ENCODE data around the gene CALU. TPM values are rescaled to one million over a fixed set of nuclear protein-coding genes. Genes with fewer than 3 reads are reported as not detected.

The CALU gene
- 186 TPM for total RNA-seq
- long read RNA-seq, transcript CALU-202 (7 exons, 2,438 nt): minor isoform, 96 of 601 reads
- long read RNA-seq, transcript CALU-201 (7 exons, 3,357 nt): major isoform, 452 of 601 reads
- long read RNA-seq, partial matches to known transcripts: 19 of 601 reads
- long read RNA-seq, other reads (novel, unspliced or antisense): 34 of 601 reads

GRCh38 chr7:128739048-128739962, at the start of gene CALU:
CALU (plus strand) TSS chr7:128739359; CDS start chr7:128748584, 9,225 bp downstream.
- intact Hi-C loops (cut with micrococcal nuclease): no loop called here
- peak; percentile 98 for ATAC-seq
- DNase-seq: peak; percentile 98

GRCh38 chr7:128691227-128691626, 47.9 kb upstream of the CALU start:
- intact Hi-C loops (cut with micrococcal nuclease): no loop called here
- no peak for DNase-seq
- no peak for ATAC-seq

- DNase-seq: no peak
- no peak for ATAC-seq
- intact Hi-C loops (cut with micrococcal nuclease): no loop called here
These were observed 46.4 kb upstream of the CALU start for GRCh38 chr7:128692623-128693270.

- DNase-seq (no peak), ATAC-seq (no peak)
- intact Hi-C loops (cut with micrococcal nuclease): no loop called here
These were observed 45.7 kb upstream of the CALU start for GRCh38 chr7:128693373-128694015.

GRCh38 chr7:128694738-128695137, 44.4 kb upstream of the CALU start:
- DNase-seq: no peak
- intact Hi-C loops (cut with micrococcal nuclease): no loop called here
- no peak for ATAC-seq

GRCh38 chr7:128697302-128697905, 41.8 kb upstream of the CALU start:
- DNase-seq (peak; percentile 61), ATAC-seq (peak; percentile 63)
- intact Hi-C loops (cut with micrococcal nuclease): no loop called here

- ATAC-seq (no peak), DNase-seq (no peak)
- intact Hi-C loops (cut with micrococcal nuclease): no loop called here
These were observed 39.9 kb upstream of the CALU start for GRCh38 chr7:128699196-128699712.

- intact Hi-C loops (cut with micrococcal nuclease): no loop called here
- ATAC-seq (no peak), DNase-seq (no peak)
These were observed 39.3 kb upstream of the CALU start for GRCh38 chr7:128699895-128700294.

GRCh38 chr7:128701062-128701785, 37.9 kb upstream of the CALU start:
- intact Hi-C loops (cut with micrococcal nuclease): no loop called here
- no peak for ATAC-seq
- no peak for DNase-seq

- ATAC-seq: no peak
- intact Hi-C loops (cut with micrococcal nuclease): no loop called here
- DNase-seq: no peak
These were observed 35.4 kb upstream of the CALU start for GRCh38 chr7:128703609-128704241.

- DNase-seq: no peak
- intact Hi-C loops (cut with micrococcal nuclease): no loop called here
- ATAC-seq: no peak
These were observed 33.2 kb upstream of the CALU start for GRCh38 chr7:128705891-128706333.

GRCh38 chr7:128707752-128708151, 31.4 kb upstream of the CALU start:
- DNase-seq: no peak
- no peak for ATAC-seq

GRCh38 chr7:128708235-128708634, 30.9 kb upstream of the CALU start:
- ATAC-seq: no peak
- DNase-seq: no peak
- intact Hi-C loops (cut with micrococcal nuclease): no loop called here

More at GRCh38 chr7:128707752-128708151, 31.4 kb upstream of the CALU start:
- intact Hi-C loops (cut with micrococcal nuclease): no loop called here

GRCh38 chr7:128708824-128709223, 30.3 kb upstream of the CALU start:
- ATAC-seq: no peak
- intact Hi-C loops (cut with micrococcal nuclease): no loop called here
- DNase-seq: no peak

GRCh38 chr7:128710481-128710880, 28.7 kb upstream of the CALU start:
- intact Hi-C loops (cut with micrococcal nuclease): no loop called here
- ATAC-seq (no peak), DNase-seq (no peak)

- ATAC-seq (no peak), DNase-seq (no peak)
- intact Hi-C loops (cut with micrococcal nuclease): no loop called here
These were observed 25.4 kb upstream of the CALU start for GRCh38 chr7:128713794-128714193.

GRCh38 chr7:128714701-128715495, 24.3 kb upstream of the CALU start:
- ATAC-seq: peak; percentile 14
- no peak for DNase-seq
- intact Hi-C loops (cut with micrococcal nuclease): no loop called here
